Bone marrow (tissue), 2 donors: ENCODE results near the gene CDH6.

ENCODE experiments used
- DNase-seq, 2 donors: peaks; one replicate each; lab custom pipeline; 2025; lab: John Stamatoyannopoulos, UW

The CDH6 gene

GRCh38 chr5:31197183-31197582 is 3.7 kb downstream of the CDH6 start:
- DNase-seq, result no peak

DNA sequence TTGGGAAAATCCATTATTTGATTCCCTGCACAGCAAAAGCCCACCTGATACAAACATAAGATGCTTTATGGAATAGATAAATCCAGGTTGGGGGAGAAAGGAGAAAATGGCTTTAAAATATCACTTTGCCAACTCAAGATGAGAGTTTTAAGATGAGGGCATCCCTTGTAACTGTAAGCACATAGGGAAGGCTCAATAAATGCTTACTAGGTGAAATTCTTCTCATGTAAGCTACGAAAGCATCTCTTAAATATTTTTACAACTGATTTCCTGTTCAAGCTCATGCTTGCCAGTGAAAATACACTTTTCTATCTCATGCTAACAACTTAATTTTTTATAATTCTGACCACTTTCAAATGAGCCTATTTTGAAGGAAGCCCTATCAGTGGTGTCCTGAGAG is 11.5 kb downstream of the CDH6 start:
- no peak for DNase-seq

GRCh38 chr5:31208043-31208442 is 14.6 kb downstream of the CDH6 start:
- no peak for DNase-seq

DNA sequence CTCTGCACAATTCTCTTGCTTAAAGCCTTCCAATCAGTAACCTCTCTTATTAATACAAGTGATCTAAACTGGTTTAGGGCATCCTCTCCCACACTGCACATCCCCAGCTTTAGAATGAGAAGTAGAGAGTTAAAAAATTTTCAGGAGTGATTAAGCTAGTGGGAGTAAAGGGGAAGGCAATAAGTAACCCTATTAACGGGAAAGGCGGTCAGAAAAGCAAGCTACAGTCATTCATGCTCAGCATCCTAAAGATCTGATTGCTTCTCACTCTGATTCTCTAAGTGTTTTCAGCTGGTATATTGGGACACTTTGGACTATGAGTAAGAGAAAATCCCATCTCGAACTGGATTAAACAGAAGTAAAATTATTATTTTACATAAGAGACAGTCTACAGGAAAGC is 15.8 kb downstream of the CDH6 start:
- no peak for DNase-seq

DNA sequence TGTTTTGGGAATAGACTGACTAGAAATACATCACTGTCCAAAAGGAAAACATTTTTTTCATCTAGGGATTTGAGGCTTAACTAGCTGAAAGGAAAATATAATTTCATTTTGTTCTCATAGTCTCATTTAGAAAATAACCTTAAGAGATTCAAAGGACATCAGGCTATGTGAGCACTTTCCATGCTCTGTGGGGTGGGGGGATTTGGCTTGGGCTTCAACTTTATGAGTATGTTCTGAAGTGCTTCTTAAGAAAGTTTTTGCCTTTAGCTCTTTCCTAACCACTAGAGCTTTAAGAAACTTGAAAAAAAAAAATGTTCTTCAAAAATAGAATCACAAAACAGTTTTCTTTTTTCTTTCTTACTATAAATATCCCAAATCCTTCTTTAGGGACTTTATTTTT is 17.6 kb downstream of the CDH6 start:
- DNase-seq, result no peak

DNA sequence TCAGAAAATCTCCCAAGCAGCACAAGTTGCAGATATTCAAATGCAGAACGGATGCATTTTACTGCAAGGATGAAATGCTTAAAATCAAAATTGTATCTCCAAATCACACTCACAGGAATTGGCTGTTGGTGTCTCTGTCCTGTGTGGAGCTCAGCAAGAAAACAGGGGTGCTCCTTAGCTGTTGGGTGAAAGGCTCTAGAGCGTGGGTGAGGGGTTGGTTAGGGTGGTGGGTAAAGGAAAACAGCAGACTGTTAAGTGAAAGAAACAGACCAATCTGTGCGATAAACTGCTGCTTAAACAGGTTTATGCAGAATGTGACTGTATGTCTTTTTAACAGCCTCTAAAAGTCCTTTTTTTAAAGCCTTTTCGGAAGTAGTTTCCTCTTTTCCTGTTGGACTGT is 19.8 kb downstream of the CDH6 start:
- DNase-seq, result no peak

GRCh38 chr5:31213705-31214121 is 20.2 kb downstream of the CDH6 start:
- DNase-seq, result no peak

DNA sequence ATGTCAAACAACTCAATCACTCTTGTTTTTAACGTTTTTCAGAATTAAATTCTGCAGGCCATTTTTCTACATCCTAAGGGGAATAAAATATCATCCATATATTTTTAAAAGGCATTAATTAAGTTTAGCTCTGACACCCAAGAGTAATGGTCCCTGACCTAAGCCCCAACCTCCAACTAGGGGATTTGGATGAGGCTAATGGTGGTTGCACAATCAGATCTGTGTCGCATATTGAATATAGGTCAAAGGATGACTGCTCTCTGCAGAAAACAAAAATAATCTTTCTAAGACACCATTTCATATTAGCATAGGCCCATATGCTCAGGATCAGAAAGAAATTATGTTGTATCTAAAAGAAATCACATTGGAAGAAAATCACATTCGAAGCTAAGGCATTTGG is 20.7 kb downstream of the CDH6 start:
- DNase-seq, result no peak

DNA sequence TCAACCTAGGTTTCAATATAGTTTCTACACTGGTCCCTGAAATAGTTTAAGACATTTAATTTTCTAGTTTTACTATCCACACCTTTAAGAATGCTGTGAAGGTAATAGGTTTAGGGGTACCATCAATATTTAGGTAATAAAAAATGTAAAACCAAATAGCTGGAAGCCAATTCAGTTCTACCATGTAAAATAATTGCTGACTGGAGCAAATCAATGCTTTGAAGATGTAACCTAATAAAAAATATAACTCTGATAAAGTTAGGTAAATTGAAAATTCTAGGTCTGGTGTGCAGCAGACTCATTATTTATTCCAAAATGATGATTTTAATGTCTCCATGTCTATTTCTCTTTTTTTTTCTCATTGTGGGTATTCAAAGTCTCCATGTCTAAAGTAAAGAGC is 21.8 kb downstream of the CDH6 start:
- DNase-seq, result no peak

DNA sequence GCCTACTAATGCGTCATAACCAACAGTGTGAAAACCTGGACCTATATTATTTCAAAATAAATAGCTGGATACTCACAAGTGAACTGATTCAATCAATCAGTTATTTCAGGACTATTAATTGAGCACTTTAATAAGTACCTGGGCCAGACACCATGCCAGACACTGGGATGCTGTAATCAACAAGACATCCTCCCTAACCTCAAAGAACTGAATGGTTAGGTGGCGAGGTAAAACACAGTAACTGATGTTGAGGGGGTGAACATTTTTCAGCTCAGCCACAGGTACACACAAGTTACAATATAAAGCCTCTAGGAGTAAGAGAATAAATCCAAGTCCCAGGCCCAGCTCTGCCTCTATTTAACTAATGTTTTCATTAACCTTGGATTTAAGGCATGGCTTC is 24.0 kb downstream of the CDH6 start:
- DNase-seq, result no peak

GRCh38 chr5:31218978-31219377 is 25.5 kb downstream of the CDH6 start:
- DNase-seq, result no peak

- DNase-seq, result no peak
Measured at GRCh38 chr5:31221001-31221400, 27.5 kb downstream of the CDH6 start.

DNA sequence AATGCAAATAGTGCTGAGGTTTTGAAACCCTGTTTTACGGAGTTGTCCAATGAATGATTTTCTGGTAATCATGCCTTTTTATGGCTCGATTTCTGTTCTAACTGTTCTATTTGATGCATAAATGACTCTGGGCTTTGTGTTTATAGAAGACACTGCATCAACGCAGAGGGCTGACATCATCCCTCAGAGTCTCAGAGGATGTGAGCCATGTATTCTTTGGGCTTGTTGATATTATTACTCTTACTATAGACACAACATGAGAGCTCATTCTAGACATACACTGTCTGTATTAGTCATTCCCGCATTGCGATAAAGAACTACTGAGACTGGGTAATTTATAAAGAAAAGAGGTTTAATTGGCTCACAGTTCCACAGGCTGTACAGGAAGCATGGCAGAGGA is 31.6 kb downstream of the CDH6 start:
- no peak for DNase-seq

DNA sequence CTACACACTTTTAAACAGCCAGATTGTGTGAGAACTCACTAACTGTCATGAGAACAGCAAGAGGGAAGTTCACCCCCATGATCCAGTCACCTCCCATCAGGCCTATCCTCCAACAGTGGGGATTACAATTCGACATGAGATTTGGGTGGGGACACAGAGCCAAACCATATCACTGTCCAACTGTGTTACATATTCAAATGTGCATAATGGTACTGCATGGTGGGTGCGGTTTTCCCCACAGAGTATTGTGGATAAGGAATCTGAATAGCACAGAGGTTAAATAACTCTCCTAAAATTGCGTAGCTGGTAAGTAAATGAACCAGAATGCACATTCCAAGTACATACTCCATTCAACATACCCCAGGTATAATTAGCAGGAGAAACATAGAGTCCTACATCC is 32.1 kb downstream of the CDH6 start:
- DNase-seq, result no peak

- no peak for DNase-seq
Measured at GRCh38 chr5:31226651-31227050, 33.2 kb downstream of the CDH6 start.

- no peak for DNase-seq
Measured at GRCh38 chr5:31229266-31229665, 35.8 kb downstream of the CDH6 start.

DNA sequence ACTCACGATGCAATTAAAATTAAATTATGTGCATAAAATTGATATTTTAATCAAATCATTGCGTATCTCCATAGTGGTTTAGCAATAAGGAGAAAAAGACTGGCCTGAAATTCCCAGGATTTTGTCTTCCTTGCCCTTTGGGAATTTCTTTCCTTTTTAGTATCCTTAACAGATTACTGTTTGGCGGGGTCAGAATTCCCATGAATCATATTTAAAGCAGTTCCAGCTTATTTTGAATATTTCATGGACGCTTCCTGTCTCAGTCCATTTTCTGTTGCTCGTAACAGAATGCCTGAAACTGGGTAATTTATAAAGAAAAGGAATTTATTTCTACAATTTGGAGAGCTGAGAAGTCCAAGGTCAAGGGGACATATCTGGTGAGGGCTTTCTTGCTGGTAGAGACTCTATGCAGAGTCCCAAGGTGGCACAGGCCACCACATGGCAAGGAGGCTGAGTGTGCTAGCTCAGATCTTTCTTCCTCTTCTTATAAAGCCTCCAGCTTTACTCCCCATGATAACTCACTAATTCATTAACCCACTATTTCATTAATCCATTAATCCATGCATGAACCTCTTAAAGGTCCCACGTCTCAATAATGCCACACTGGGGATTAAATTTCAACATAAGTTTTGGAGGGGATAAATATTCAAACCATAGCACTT is 37.8 kb downstream of the CDH6 start:
- no peak for DNase-seq

DNA sequence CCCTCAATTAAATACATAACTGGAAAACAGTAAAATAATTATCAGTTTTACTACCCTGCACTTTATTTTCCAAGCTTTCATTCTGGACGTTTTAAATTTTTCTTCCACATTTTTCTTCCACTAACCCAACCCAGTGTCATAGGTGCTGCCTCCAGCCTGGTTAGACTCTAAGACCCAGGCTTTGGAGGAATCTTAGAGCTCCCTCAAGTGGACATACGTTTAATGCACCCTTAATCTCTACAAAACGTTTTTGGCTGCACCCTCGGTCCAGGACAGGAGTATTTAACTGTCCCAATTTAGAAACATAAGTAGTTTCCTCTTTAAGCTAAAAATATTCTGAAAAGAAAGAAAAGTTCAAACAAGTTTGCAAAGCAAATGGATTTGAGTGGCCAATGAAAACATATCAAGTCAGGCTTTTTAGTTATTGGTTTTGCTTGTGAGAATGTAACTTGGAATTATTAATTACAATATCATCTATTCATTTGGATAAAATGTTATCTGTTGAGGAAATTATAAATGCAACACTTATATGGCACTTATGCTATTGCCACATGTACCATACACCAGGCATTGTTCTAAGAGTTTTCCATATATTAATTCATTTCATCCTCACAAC is 38.9 kb downstream of the CDH6 start:
- no peak for DNase-seq

- DNase-seq, result no peak
Measured at GRCh38 chr5:31235381-31235780, 41.9 kb downstream of the CDH6 start.

DNA sequence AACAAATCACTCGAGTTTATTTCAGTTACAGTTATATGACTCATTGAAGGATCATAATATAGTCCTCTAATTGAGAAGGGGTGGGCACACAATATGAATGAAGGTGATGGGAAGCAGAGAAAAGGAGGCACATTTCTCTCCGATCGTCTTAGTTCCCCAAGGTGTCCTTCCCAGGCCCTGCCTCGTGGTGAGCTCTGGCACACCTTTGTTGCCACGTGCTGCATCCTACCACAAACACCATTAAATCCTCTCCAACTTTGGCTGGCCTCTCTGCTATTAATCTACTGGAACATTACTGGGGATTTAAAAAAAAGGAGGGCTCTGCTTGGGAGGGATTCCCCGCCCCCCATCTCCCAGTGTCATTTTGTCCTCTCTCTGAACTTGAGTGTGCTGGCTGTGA is 42.9 kb downstream of the CDH6 start:
- no peak for DNase-seq

DNA sequence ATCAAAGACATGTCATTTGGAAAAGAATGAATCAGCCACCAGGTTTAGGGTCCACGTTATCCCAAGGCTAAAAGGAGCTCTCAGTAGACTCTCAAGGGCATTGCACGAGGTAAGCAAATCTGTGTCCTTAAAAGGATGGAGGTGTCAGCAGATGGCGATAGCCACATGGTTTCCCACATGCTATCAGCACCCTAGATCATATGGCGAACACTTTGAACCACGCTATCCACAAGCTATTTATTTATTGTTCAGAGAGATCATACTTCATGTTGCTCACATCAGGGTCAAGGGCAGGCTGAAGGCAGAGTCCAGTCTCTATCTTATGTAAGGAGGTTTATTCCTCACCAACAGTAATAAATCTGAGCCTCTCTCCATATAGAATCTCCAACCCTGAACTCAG is 43.7 kb downstream of the CDH6 start:
- no peak for DNase-seq

DNA sequence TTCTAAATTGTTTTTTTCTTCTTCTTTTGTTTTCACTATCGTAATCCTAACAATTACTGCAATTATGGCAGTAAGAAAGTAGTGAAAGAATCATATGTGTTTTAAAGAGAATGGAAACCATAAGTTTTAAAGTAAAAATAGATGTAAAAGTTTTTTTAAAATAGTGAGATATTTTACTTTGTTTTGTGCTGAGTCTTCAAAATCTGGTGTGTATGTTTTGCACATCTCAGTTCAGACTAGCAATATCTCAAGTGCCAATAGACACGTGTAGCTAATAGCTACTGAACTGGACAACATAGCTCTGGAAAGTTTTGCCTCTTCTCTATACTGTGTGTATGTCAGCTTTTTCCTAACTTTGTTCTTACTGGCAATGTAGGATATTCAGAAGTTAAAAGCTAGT is 45.0 kb downstream of the CDH6 start:
- DNase-seq, result no peak

DNA sequence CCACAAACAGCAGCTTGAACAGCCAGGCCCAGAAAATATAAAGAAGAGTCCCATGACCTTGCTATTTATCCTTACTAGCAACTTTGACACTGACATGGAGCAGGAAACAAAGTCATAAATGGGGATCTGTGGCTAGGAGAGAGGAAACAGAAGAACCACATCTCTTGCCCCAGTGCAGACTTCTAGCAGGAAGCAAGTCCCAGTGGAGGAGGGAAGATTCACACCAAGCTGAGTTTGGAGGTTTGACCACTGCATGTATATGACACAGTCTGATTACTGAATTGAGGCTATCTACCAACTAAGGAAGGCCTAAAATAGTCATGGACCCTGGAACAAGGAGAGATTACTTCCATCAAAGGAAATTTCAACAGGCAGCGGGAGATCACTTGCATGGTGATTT is 51.4 kb downstream of the CDH6 start:
- DNase-seq, result no peak

DNA sequence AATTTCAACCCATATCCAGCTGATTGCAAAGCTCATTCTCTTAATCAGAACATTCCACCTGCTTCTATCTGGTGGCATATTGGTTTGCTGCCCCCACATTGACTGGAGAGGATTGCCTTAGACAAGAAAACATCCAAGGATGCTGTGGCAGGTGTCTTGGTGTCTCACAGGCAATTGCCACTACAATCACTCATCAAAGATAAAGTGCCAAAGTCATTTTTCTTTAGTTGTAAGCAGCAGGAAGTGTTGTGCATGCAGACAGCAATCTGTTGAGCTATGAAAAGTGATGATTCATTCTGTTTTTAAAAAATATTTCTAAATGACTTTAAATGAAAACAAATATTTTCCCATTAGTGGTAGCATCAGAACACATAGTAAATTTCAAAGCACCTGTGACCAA is 53.9 kb downstream of the CDH6 start:
- DNase-seq, result no peak
